ENCODE measurements around the gene SRP54.

Gene SRP54

DNA sequence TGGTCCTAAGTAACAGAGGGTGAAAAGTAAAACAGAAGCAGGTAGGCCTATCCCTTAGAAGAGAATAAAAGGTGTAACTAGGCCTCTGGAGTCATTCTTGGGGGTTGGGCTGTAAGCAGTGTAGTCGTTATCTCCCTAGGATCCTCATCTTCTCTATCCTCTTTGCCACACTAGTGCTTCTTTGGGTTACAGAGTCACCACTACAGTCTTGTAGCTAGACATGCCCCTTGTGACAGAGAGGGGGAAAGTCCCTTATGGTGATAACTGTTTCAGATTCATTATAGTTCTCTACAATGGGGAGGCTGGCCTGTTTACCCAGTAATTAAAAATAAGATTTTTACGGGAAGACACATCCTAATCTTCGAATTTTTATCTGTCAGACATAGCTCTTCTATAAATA, 16.4 kb upstream of the SRP54 start:
- no peak overlapping the region for H3K4me3 ChIP-seq (replicated peaks; ENCODE audit: low read depth, low read length)
- no peak for DNase-seq (ENCODE audit: extremely low read depth, low read depth)
- TF ChIP-seq, protein P1, sequence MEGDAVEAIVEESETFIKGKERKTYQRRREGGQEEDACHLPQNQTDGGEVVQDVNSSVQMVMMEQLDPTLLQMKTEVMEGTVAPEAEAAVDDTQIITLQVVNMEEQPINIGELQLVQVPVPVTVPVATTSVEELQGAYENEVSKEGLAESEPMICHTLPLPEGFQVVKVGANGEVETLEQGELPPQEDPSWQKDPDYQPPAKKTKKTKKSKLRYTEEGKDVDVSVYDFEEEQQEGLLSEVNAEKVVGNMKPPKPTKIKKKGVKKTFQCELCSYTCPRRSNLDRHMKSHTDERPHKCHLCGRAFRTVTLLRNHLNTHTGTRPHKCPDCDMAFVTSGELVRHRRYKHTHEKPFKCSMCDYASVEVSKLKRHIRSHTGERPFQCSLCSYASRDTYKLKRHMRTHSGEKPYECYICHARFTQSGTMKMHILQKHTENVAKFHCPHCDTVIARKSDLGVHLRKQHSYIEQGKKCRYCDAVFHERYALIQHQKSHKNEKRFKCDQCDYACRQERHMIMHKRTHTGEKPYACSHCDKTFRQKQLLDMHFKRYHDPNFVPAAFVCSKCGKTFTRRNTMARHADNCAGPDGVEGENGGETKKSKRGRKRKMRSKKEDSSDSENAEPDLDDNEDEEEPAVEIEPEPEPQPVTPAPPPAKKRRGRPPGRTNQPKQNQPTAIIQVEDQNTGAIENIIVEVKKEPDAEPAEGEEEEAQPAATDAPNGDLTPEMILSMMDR (IDR thresholded peaks at IDR 0.05; ENCODE audit: low read depth, low read length, missing control alignments): no peak

DNA sequence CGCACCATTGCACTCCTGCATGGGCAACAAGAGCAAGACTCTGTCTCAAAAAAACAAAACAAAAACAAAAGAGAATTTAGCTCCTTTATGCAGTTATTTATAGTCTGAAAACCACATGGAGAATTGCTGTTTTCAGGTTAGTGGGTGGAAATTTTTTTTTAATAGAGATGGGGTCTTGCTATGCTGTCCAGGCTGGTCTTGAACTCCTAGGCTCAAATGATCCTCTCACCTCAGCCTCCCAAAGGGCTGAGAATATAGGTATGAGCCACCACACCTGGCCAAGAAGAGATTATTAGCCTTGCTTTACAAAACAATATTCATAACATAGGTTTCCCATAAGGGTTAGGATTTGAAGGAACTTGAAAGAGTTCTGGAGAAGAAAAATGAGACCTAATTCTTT, 12.1 kb upstream of the SRP54 start:
- TF ChIP-seq, protein P1 (IDR thresholded peaks at IDR 0.05; ENCODE audit: low read depth, low read length, missing control alignments): no peak
- DNase-seq (ENCODE audit: extremely low read depth, low read depth): no peak

DNA sequence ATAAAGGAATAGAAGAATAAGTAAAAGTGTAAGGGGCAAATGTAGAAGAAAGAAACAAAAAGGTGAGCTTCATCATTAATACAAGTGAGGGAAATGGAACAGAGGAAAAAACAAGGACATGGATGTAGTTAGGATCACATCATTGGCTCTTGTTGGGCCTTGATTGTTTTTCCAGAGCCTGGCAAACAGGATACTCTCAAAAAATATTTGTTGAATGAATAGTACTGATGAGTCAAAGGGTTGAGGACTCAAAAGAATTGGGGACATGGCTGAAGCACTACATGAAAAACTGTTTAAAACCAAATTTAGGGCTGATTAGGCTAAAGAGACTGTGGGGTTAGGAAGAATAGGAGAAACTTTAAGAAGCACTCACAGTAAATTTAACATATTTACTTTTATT, 11.4 kb upstream of the SRP54 start:
- no peak overlapping the region for H3K4me3 ChIP-seq (replicated peaks; ENCODE audit: low read depth, low read length)
- DNase-seq (ENCODE audit: extremely low read depth, low read depth): no peak
- TF ChIP-seq, protein P1 (IDR thresholded peaks at IDR 0.05; ENCODE audit: low read depth, low read length, missing control alignments): no peak

More for the DNA sequence above, 12.1 kb upstream of the SRP54 start:
- no peak overlapping the region for H3K4me3 ChIP-seq (replicated peaks; ENCODE audit: low read depth, low read length)

DNA sequence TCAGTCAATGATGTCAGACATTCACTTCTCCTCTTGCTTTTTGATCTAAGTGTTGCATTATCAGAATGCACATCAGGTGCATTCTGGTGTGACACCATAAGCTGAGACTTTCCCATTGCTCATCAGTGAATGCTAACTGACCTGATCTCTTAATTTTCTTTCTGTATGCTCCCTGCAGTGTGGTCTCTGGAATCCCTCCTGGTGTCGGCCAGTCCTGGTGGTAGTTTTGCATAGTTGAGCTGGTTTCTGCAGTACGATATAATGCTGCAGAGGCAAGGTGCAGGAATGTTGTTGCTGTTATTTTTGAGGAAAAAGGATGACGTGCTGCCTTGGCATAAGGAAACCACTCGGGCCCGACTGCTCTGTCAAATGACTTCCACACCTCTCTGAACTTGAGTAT, 11.0 kb upstream of the SRP54 start:
- no peak overlapping the region for H3K4me3 ChIP-seq (replicated peaks; ENCODE audit: low read depth, low read length)
- DNase-seq (ENCODE audit: extremely low read depth, low read depth): no peak
- TF ChIP-seq, protein P1 (IDR thresholded peaks at IDR 0.05; ENCODE audit: low read depth, low read length, missing control alignments): no peak

DNA sequence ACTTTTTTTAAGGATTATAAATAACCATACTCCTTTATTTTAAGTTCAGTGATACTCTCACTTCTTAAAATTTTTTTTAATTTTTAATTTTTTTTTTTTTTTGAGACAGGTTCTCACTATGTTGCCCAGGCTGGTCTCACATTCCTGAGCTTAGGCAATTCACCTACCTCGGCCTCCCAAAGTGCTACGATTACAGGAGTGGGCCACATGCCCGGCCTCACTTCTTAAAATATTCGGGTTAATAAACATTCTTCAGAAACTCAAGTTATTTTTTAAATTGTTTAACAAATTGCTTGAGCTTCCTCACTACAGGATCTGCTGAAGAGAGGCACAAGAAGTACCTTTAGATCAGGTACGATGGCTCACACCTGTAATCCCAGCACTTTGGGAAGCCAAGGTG, 4.3 kb upstream of the SRP54 start:
- TF ChIP-seq, protein P1 (IDR thresholded peaks at IDR 0.05; ENCODE audit: low read depth, low read length, missing control alignments): no peak
- H3K4me3 ChIP-seq (replicated peaks; ENCODE audit: low read depth, low read length): no peak overlapping the region

DNA sequence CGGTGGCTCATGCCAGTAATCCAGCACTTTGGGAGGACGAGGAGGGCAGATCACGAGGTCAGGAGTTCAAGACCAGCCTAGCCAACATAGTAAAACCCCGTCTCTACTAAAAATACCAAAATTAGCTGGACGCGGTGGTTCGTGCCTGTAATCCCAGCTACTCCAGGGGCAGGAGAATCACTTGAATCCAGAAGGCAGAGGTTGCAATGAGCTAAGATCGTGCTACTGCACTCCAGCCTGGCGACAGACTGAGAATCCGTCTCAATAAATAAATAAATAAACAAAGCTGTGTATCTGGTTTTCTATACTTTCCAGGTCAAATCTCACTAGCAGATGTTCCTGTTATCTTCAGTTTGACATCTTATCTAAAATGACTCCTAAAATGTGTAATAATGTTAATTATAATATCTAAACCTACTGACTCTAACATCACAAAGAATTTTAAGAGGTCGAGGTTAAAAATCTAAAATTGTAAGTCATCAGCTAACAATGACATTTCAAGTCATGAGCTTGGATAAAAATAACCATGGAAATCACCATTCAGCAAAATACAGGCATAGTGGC, 2.4 kb upstream of the SRP54 start:
- H3K4me3 ChIP-seq (replicated peaks; ENCODE audit: low read depth, low read length): peak overlapping the region; percentile 80
- TF ChIP-seq, protein P1 (IDR thresholded peaks at IDR 0.05; ENCODE audit: low read depth, low read length, missing control alignments): no peak
- DNase-seq (ENCODE audit: extremely low read depth, low read depth): no peak

More for the DNA sequence above, 4.3 kb upstream of the SRP54 start:
- DNase-seq (ENCODE audit: extremely low read depth, low read depth): no peak
